OCI-LY1 (cell line): ENCODE data around the gene C17orf67.

Experiments
- EZH2 ChIP-seq: fragments of 200-600 bp; sonication (generic), shearing (Covaris generic); IDR thresholded peaks from 2 replicates; pipeline ENCODE4 v1.8.0; 2017; ENCODE audit warnings: borderline replicate concordance, mixed run types, mild to moderate bottlenecking, antibody characterized with exemption, low read length, moderate library complexity, mixed read lengths
- TF ChIP-seq, protein P1 (sequence below): fragments of 200-600 bp; sonication (generic), shearing (Covaris generic); IDR thresholded peaks from 2 replicates; pipeline ENCODE4 v1.5.1; 2017; ENCODE audit warnings: mild to moderate bottlenecking, antibody characterized with exemption, low read length, moderate library complexity, mixed read lengths

- TF ChIP-seq, protein P1, sequence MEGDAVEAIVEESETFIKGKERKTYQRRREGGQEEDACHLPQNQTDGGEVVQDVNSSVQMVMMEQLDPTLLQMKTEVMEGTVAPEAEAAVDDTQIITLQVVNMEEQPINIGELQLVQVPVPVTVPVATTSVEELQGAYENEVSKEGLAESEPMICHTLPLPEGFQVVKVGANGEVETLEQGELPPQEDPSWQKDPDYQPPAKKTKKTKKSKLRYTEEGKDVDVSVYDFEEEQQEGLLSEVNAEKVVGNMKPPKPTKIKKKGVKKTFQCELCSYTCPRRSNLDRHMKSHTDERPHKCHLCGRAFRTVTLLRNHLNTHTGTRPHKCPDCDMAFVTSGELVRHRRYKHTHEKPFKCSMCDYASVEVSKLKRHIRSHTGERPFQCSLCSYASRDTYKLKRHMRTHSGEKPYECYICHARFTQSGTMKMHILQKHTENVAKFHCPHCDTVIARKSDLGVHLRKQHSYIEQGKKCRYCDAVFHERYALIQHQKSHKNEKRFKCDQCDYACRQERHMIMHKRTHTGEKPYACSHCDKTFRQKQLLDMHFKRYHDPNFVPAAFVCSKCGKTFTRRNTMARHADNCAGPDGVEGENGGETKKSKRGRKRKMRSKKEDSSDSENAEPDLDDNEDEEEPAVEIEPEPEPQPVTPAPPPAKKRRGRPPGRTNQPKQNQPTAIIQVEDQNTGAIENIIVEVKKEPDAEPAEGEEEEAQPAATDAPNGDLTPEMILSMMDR, result no peak
- no peak for TF ChIP-seq EZH2
Observed at GRCh38 chr17:56820207-56820606, 13.5 kb downstream of the C17orf67 start.
